SH-SY5Y (cell line): Measurements from ENCODE around the gene CR1.

ENCODE experiments used
- GATA2 ChIP-seq: IDR thresholded peaks from 2 replicates; pipeline ENCODE4 v1.6.1; 2011; ENCODE audit warnings: mild to moderate bottlenecking, low read depth, low read length
- GATA3 ChIP-seq: IDR thresholded peaks from 2 replicates; pipeline ENCODE4 v1.6.1; 2011; ENCODE audit warnings: low read depth, mild to moderate bottlenecking, low read length, moderate library complexity

Gene CR1

GRCh38 chr1:207578796-207579435 lies 83.0 kb downstream of the CR1 start:
- no peak for TF ChIP-seq GATA2
- TF ChIP-seq GATA3: no peak

- TF ChIP-seq GATA3 (no peak), GATA2 (no peak)
These were observed 83.5 kb downstream of the CR1 start for GRCh38 chr1:207579436-207579799.

- TF ChIP-seq GATA2 (no peak), GATA3 (no peak)
These were observed 85.7 kb downstream of the CR1 start for GRCh38 chr1:207581496-207582153.

GRCh38 chr1:207603777-207604176 lies 107.8 kb downstream of the CR1 start:
- TF ChIP-seq GATA3: no peak
- TF ChIP-seq GATA2: no peak

- TF ChIP-seq GATA2 (no peak), GATA3 (no peak)
These were observed 109.7 kb downstream of the CR1 start for GRCh38 chr1:207605444-207606361.

GRCh38 chr1:207606362-207606755 lies 110.4 kb downstream of the CR1 start:
- TF ChIP-seq GATA2: no peak
- no peak for TF ChIP-seq GATA3

GRCh38 chr1:207612762-207613161 lies 116.8 kb downstream of the CR1 start:
- TF ChIP-seq GATA2 (no peak), GATA3 (no peak)

GRCh38 chr1:207619871-207620542 lies 124.0 kb downstream of the CR1 start:
- TF ChIP-seq GATA2 (no peak), GATA3 (no peak)

GRCh38 chr1:207620543-207620893 lies 124.6 kb downstream of the CR1 start:
- no peak for TF ChIP-seq GATA3
- TF ChIP-seq GATA2: no peak

GRCh38 chr1:207626972-207627337 lies 131.0 kb downstream of the CR1 start:
- TF ChIP-seq GATA2: no peak
- no peak for TF ChIP-seq GATA3

- TF ChIP-seq GATA2: no peak
- no peak for TF ChIP-seq GATA3
These were observed 131.5 kb downstream of the CR1 start for GRCh38 chr1:207627496-207627895.

- no peak for TF ChIP-seq GATA2
- TF ChIP-seq GATA3: no peak
These were observed 132.8 kb downstream of the CR1 start for GRCh38 chr1:207628776-207629175.

GRCh38 chr1:207631137-207631536 lies 135.2 kb downstream of the CR1 start:
- TF ChIP-seq GATA2 (no peak), GATA3 (no peak)

GRCh38 chr1:207633226-207633625 lies 137.3 kb downstream of the CR1 start:
- TF ChIP-seq GATA2 (no peak), GATA3 (no peak)
